Neuronal stem cell (in vitro differentiated cells): ENCODE data around the gene RAPGEF3.

Experiments used
- DNase-seq: peaks from one replicate; pipeline ENCODE4 v3.0.0-alpha.2; 2013; ENCODE audit warnings: low spot score
- H2AFZ ChIP-seq: one replicate; pipeline ENCODE4 v1.6.1; 2013; ENCODE audit warnings: mild to moderate bottlenecking, low read length, inconsistent platforms
- H2AK5ac ChIP-seq: 2 replicates; pipeline ENCODE4 v1.6.1; 2013; ENCODE audit warnings: low read depth, mild to moderate bottlenecking, inconsistent platforms, low read length, moderate library complexity, mixed read lengths
- H2BK120ac ChIP-seq: 2 replicates; pipeline ENCODE4 v1.6.1; 2013; ENCODE audit warnings: low read depth, mild to moderate bottlenecking, inconsistent platforms, low read length, moderate library complexity, mixed read lengths
- H2BK12ac ChIP-seq: one replicate; pipeline ENCODE4 v1.6.1; 2013; ENCODE audit warnings: low read length, inconsistent platforms
- H2BK15ac ChIP-seq: 2 replicates; pipeline ENCODE4 v1.6.1; 2013; ENCODE audit warnings: mild to moderate bottlenecking, low read length, inconsistent platforms, mixed read lengths
- H2BK5ac ChIP-seq: one replicate; pipeline ENCODE4 v1.6.1; 2013; ENCODE audit warnings: inconsistent platforms, mild to moderate bottlenecking, low read length, moderate library complexity
- H3K14ac ChIP-seq: one replicate; pipeline ENCODE4 v1.6.1; 2013; ENCODE audit warnings: low read length, inconsistent platforms
- H3K18ac ChIP-seq: 2 replicates; pipeline ENCODE4 v1.6.1; 2013; ENCODE audit warnings: low read length, inconsistent platforms
- H3K23ac ChIP-seq: 2 replicates; pipeline ENCODE4 v1.6.1; 2013; ENCODE audit warnings: low read depth, mild to moderate bottlenecking, mixed read lengths, low read length, inconsistent platforms; ENCODE audit not compliant: poor library complexity
- H3K27ac ChIP-seq: replicated peaks from 3 replicates; pipeline ENCODE4 v1.5.1; 2013; ENCODE audit warnings: low read length, inconsistent platforms
- H3K27me3 ChIP-seq, 3 experiments: 2 replicates each; pipeline ENCODE4 v1.6.1; 2013; ENCODE audit warnings: low read length in 3 of 3, mild to moderate bottlenecking in 2 of 3, inconsistent platforms in 1 of 3, low read depth in 1 of 3, mixed read lengths in 1 of 3, moderate library complexity in 1 of 3; ENCODE audit not compliant: control insufficient read depth in 3 of 3, insufficient read depth in 3 of 3
- H3K36me3 ChIP-seq, 2 donors: replicated peaks in 1 of 2; 2 replicates each; pipeline ENCODE4 v1.6.1; 2013; ENCODE audit warnings: low read length in 2 of 2; ENCODE audit not compliant: control insufficient read depth in 2 of 2, insufficient read depth in 2 of 2
- H3K4ac ChIP-seq: 2 replicates; pipeline ENCODE4 v1.6.1; 2013; ENCODE audit warnings: inconsistent platforms, mild to moderate bottlenecking, low read length, moderate library complexity
- H3K4me1 ChIP-seq, 2 donors: 1 replicate in 1 of 2; 2 replicates in 1 of 2; pipeline ENCODE4 v1.6.1; 2013; ENCODE audit warnings: low read length in 2 of 2, low read depth in 1 of 2; ENCODE audit not compliant: control insufficient read depth in 2 of 2, insufficient read depth in 1 of 2
- H3K4me2 ChIP-seq: one replicate; pipeline ENCODE4 v1.6.1; 2013; ENCODE audit warnings: mild to moderate bottlenecking, low read length, inconsistent platforms; ENCODE audit not compliant: insufficient read depth, poor library complexity, severe bottlenecking
- H3K4me3 ChIP-seq, 2 donors: 2 replicates each; pipeline ENCODE4 v1.5.1; 2013; ENCODE audit warnings: low read length in 2 of 2, mild to moderate bottlenecking in 2 of 2, inconsistent platforms in 1 of 2, moderate library complexity in 1 of 2
- H3K79me1 ChIP-seq: one replicate; pipeline ENCODE4 v1.6.1; 2013; ENCODE audit warnings: low read depth, mild to moderate bottlenecking, inconsistent platforms, low read length, moderate library complexity
- H3K9ac ChIP-seq: one replicate; pipeline ENCODE4 v1.6.1; 2013; ENCODE audit warnings: mild to moderate bottlenecking, low read depth, low read length, inconsistent platforms; ENCODE audit not compliant: poor library complexity
- H3K9me3 ChIP-seq, 2 donors: replicated peaks in 1 of 2; 2 replicates each; pipeline versions ENCODE3 to v1.6.1; 2013; ENCODE audit warnings: low read length in 2 of 2, mild to moderate bottlenecking in 2 of 2, inconsistent platforms in 1 of 2, low read depth in 1 of 2, mixed read lengths in 1 of 2, moderate library complexity in 1 of 2; ENCODE audit not compliant: control insufficient read depth in 2 of 2, insufficient read depth in 1 of 2
- H4K8ac ChIP-seq: one replicate; pipeline ENCODE4 v1.6.1; 2013; ENCODE audit warnings: low read depth, mild to moderate bottlenecking, inconsistent platforms, low read length, moderate library complexity
- H4K91ac ChIP-seq: one replicate; pipeline ENCODE4 v1.6.1; 2013; ENCODE audit warnings: low read length, low read depth, mild to moderate bottlenecking, inconsistent platforms; ENCODE audit not compliant: poor library complexity
- WGBS, 2 donors: extraction: QIAGEN DNeasy Blood & Tissue Kit; methylation state at CpG; one replicate each; pipeline ENCODE4 v1.1.7; 2013; ENCODE audit warnings: missing lambda C conversion rate in 2 of 2, mixed read lengths in 1 of 2; ENCODE audit not compliant: insufficient read length in 2 of 2, insufficient replicate concordance in 1 of 2; ENCODE audit errors: extremely low coverage in 2 of 2; 5-methylcytosine and 5-hydroxymethylcytosine counted together

Gene RAPGEF3

DNA sequence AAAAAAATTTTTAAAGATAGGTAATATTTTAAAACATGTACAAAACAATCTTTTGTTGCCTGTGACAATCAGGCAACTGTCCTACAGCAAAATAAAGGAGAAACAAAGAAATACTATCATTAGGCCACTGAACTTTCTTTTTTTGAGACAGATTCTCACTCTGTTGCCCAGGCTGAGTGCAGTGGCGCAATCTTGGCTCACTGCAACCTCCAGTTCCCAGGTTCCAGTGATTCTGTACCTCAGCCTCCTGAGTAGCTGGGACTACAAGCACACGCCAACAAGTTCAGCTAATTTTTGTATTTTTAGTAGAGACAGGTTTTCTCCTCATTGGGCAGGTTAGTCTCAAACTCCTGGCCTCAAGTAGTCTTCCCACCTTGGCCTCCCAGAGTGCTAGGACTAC, 69.5 kb downstream of the RAPGEF3 start:
- Histone ChIP-seq H2BK15ac (no peak overlapping the region), H4K8ac (no peak overlapping the region), H2AK5ac (no peak overlapping the region), H3K14ac (no peak overlapping the region), H3K27me3 (no peaks in the 10 kb centered on the region), H3K4ac (no peak overlapping the region), H3K23ac (no peak overlapping the region), H3K9ac (no peak overlapping the region), H3K4me3 (no peak overlapping the region), H3K27ac (no peak overlapping the region), H3K4me2 (no peak overlapping the region), H3K4me1 (no peaks in the 10 kb centered on the region), H3K18ac (no peak overlapping the region), H2BK5ac (no peak overlapping the region), H2BK120ac (no peak overlapping the region), H3K79me1 (peaks cover 2% of the 10 kb centered on the region), H2BK12ac (no peak overlapping the region), H2AFZ (no peak overlapping the region), H3K36me3 (peaks cover 11 to 93% of the 10 kb centered on the region in 2 donors), H4K91ac (no peak overlapping the region), H3K9me3 (peaks cover 0 to 10% of the 10 kb centered on the region in 2 donors)
- no CpG with 5 or more reads among the region's 2 CpGs for WGBS, 2 donors
- no peak for DNase-seq

DNA sequence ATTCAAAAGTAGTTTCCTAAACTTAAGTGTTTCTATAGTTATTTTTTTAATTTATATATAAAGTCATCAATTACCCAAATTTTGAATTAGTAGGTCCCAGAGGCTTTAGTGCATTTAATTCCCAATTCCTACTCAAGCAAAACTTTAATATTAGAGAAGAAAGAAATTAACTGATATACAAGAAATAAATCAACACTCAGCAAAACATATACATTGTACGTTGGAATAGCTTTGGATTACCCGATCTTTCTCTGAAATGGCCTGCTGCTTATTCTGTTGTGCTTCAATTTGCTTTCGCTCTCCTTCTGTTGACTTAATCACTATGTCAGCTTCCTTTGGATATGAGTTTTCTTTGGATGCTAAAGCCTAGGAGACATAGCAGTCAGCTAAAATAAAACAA, 71.0 kb downstream of the RAPGEF3 start:
- Histone ChIP-seq H4K91ac (no peak overlapping the region), H2BK120ac (no peak overlapping the region), H2BK12ac (no peak overlapping the region), H3K27ac (no peak overlapping the region), H3K79me1 (peaks cover 2% of the 10 kb centered on the region), H3K23ac (no peak overlapping the region), H3K36me3 (peaks cover 12 to 94% of the 10 kb centered on the region in 2 donors), H3K9ac (no peak overlapping the region), H2AFZ (no peak overlapping the region), H3K4me3 (no peak overlapping the region), H3K4ac (no peak overlapping the region), H3K14ac (no peak overlapping the region), H2AK5ac (no peak overlapping the region), H2BK15ac (no peak overlapping the region), H3K9me3 (peaks cover 0 to 5% of the 10 kb centered on the region in 2 donors), H2BK5ac (no peak overlapping the region), H3K4me1 (no peaks in the 10 kb centered on the region), H3K27me3 (no peaks in the 10 kb centered on the region), H3K4me2 (no peak overlapping the region), H4K8ac (no peak overlapping the region), H3K18ac (no peak overlapping the region)
- DNase-seq = no peak
- no CpG with 5 or more reads among the region's 3 CpGs for WGBS, 2 donors

DNA sequence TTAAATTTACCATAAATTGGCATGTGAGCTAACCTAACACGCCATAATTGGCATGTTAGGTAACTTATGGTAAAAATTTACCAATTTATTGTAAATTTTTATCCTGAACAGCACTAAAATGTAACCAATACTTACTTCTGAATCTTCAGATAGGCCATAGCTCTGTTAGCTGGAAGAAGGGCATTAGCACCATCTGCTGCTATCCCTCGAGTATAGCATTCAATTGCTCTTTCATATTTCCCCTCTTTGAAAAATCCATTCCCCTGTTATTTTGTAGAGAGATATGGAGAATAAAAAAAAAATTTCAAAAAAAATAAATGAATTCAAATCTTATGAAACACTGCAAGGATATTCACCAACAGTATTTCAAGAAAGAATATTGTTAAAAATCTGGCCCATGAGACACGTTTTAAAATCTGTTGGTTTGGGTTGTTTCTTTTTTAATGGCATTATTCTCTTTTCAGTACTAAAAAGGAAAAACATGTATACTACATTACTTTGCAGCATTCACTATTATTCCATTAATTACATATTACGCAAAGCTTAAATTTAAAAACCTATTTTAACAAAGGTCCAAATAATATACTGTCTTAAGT, 71.9 kb downstream of the RAPGEF3 start:
- Histone ChIP-seq H2BK120ac (no peak overlapping the region), H4K91ac (no peak overlapping the region), H3K23ac (no peak overlapping the region), H3K9ac (no peak overlapping the region), H3K4me1 (no peaks in the 10 kb centered on the region), H2AK5ac (no peak overlapping the region), H3K14ac (no peak overlapping the region), H2BK15ac (no peak overlapping the region), H2AFZ (no peak overlapping the region), H3K27ac (no peak overlapping the region), H3K18ac (no peak overlapping the region), H3K9me3 (no peaks in the 10 kb centered on the region), H2BK5ac (no peak overlapping the region), H3K4me2 (no peak overlapping the region), H3K4me3 (no peak overlapping the region), H3K27me3 (no peaks in the 10 kb centered on the region), H3K79me1 (no peaks in the 10 kb centered on the region), H2BK12ac (no peak overlapping the region), H3K4ac (no peak overlapping the region), H4K8ac (no peak overlapping the region), H3K36me3 (peaks cover 10 to 94% of the 10 kb centered on the region in 2 donors)
- peak; percentile 11 for DNase-seq
- WGBS, 2 donors = 100% methylated on average over 1 of the region's 4 CpGs; no CpG with 5 or more reads in 1 of the 2 donors
